Cardiac fibroblast (primary cell): ENCODE results near the gene PDE9A.

Experiments used
- DNase-seq, 2 donors: peaks; one replicate each; pipeline versions ENCODE4 v3.0.0 to v3.0.0-alpha.2; 2010; ENCODE audit warnings: low read depth in 2 of 2
- H3K4me3 ChIP-seq, 2 donors: replicated peaks in 1 of 2; 1 replicate in 1 of 2; 2 replicates in 1 of 2; pipeline ENCODE4 v1.5.1; 2011; ENCODE audit warnings: low read depth in 2 of 2, low read length in 2 of 2, mild to moderate bottlenecking in 2 of 2, moderate library complexity in 1 of 2
- CTCF ChIP-seq: IDR thresholded peaks from one replicate; pipeline ENCODE4 v1.5.1; 2011; ENCODE audit warnings: low read depth, mild to moderate bottlenecking, low read length, inconsistent platforms

The PDE9A gene

DNA sequence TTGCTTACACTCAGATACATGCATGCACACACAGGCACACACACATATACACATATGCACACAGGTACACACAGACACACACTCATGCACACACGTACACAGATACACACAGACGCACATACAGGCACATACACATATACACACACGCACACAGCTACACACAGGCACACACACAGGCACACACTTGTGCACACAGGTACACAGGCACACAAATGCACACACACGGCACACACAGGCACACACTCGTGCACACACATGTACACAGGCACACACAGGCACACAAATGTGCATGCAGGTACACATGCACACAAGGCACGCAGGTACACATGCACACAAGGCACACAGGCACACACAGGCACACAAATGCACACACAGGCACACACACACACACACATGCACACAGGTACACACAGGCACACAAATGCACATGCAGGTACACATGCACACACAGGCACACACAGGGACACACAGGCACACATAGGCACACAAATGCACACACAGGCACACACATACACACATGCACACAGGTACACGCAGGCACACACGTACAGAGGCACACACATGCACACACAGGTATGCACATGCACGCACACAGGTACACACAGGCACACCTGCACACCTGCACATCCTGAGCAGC lies 115.9 kb downstream of the PDE9A start:
- H3K4me3 ChIP-seq: no peak overlapping the region

DNA sequence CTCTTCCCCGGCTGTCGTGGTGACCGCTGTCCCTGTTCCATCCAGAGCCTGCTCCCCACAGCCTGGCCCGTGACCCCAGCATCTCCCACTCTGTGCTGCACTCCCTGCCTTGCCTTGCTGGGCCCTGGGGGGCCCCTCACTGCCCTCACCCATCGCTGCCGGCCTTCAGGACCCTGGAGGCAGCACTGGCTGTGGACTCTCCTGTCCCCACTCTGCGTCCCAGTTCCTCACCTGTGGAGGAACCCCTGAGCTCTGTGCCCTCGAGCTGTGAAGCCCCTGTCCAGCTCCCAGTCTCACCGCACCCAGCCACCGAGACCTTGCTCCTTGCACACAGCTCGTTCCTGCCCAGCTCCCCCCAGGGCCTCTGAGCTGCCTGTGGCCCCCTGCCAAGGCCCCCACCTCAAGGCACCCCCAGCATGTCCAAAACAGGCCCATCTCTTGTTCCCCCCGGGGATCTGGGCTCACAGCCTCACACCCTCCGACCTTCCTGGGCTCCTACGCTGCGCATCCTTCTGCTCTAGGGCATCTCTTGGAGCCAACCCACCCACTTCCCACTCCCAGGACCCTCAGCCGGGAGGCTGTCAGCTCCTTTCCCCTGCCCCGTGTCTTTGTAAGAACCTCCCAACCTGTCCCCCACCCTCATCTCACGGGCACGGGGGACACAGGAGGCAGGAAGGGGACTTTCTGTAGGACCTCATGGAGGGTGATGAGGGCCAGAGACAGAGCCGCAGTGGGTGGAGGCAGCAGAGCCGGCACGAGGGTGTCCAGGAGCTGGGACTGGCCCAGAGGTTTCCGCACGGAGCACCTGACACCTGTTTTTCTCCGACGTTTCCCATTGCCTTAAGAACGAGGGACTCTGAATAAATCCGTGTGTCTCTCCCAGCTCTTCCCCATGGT lies 116.6 kb downstream of the PDE9A start:
- no peak for TF ChIP-seq CTCF
- H3K4me3 ChIP-seq: no peak overlapping the region
- DNase-seq: no peak

More for the DNA sequence above, 115.9 kb downstream of the PDE9A start:
- no peak for DNase-seq
- TF ChIP-seq CTCF: no peak

DNA sequence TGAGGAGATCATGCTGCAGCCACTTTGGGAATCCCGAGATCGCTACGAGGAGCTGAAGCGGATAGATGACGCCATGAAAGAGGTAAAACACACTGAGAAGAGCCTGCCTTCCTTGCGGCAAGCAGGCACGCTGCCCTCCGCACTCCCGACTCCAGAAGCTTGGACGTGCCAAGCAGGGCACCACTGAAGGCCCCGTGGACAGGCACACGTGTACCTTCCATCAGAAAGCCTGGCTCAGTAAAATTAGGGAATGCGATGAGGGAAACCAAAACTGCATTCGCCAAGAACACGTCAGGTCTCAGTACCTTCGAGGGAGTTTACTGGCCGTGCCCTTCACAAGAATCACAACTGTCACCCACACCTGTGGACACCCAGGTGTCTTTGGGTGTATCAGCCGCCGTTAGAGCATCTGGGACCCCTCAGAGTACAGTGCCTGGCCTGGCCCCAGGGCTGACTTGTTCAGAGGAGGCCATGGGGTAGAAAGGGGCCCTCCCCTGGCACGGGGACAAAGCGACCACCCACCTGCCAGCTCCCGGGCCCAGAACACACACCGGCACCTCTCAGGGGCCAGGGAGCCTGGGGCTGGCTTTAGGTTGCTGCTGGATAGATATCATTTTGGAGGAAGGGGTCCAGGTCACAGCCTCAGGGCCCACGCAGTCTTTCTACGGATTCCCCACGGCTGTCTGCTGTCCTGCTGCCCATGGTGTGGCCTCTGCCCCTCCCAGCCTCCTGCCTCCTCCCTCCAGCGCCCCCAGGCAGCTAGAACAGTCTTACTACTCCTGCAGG lies 117.5 kb downstream of the PDE9A start:
- H3K4me3 ChIP-seq: no peak overlapping the region
- DNase-seq: no peak
- TF ChIP-seq CTCF: no peak

GRCh38 chr21:42771503-42771805 lies 118.0 kb downstream of the PDE9A start:
- DNase-seq: no peak
- no peak for TF ChIP-seq CTCF
- no peak overlapping the region for H3K4me3 ChIP-seq

GRCh38 chr21:42775123-42775522 lies 121.7 kb downstream of the PDE9A start:
- no peak overlapping the region for H3K4me3 ChIP-seq
- no peak for TF ChIP-seq CTCF
- no peak for DNase-seq

GRCh38 chr21:42775891-42776290 lies 122.5 kb downstream of the PDE9A start:
- no peak overlapping the region for H3K4me3 ChIP-seq
- no peak for DNase-seq
- TF ChIP-seq CTCF: no peak
